Renal pelvis (tissue), 4 donors: ENCODE results near the gene DDTL. TPM values are rescaled to one million over a fixed set of nuclear protein-coding genes. Genes with fewer than 3 reads are reported as not detected.

Source experiments
- DNase-seq: peaks from one replicate; pipeline ENCODE4 v3.0.0-alpha.2; 2013
- polyA plus RNA-seq, 3 donors: library from polyadenylated mRNA; unstranded; fragments of 120-200 nt; gene quantifications; one replicate each; pipeline ENCODE4 v1.2.1, GENCODE V29; 2013; ENCODE audit not compliant: insufficient read length in 3 of 3

The DDTL gene
- polyA plus RNA-seq, 3 donors: 6.4 to 13.1 (median 10.8) TPM

- DNase-seq: no peak
Measured at GRCh38 chr22:24002851-24003250, 36.2 kb downstream of the DDTL start.

- no peak for DNase-seq
Measured at GRCh38 chr22:24003887-24004286, 37.2 kb downstream of the DDTL start.

DNA sequence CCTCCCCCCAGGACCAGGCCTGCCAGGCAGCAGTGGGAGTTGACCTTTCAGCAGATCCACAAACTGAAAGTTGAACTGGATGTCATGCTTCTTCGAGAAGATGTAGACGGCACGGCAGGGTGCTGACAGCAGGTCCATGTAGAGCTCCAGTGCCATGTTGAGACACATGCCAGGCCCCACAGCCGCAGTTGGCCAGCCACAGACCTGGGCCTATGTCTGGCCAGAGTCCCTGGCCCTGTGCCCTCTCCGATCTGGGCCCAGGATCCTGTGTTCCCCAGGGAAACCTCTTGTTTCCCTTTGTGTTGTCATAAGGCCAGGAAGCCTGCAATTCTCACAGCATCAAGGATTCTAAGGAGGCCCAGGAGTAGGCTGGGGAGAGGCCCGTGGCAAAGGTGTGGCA, 38.5 kb downstream of the DDTL start, which contains the start of gene GSTT4:
GSTT4 (minus strand) TSS at position 253 of the 400 bp plus-strand sequence; CDS start at position 156, 97 bp downstream.
- no peak for DNase-seq

DNA sequence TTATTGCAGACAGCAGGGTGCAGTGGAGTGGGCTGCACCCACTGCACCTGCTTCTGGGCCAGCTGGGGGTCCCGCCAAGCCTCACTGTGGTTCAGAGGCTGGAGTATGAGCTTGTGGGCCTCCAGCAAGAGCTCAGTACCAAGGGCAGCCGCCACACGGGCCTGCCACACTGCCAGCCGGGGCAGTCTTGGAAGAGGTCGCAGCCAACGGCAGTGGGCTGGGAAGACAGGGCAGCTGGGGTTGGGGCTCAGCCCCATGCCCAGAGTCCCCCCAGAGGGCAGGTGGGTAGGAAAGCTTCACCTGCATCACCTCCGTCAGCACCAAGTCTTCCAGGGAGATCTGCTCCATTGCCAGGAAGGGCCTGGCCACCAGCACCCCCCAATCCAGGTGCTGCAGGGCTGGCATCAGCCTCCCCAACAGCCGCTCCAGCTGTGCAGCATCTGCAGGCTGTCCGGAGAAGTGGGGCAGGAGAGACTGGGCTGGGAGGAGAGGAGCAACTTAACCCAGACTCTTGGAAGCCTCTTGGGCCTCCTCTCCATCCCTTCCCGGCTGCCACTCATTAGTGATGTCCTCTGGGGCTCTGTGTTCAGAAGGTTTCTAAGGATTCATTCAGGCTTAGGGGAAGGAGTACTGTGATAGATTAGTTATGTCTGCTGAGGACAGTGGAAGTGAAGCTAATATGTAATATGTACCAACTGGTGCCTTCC, 39.7 kb downstream of the DDTL start:
- no peak for DNase-seq

DNA sequence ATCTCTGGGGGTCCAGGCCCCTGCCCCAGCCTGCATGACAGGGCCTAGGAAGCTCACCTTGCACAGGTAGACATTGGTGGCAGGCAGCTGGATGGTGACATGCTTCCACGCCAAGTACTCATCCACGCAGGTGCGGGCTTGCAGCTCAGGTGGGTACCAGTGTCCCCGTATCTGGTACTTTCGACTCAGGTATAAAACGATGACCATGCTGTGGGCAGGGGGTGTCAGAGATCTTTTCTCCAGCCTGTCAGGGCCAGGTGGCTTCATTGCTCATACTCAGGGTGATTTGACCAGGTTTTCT, 40.2 kb downstream of the DDTL start:
- DNase-seq: no peak

- DNase-seq: no peak
Measured at GRCh38 chr22:24007253-24008021, 40.7 kb downstream of the DDTL start.

DNA sequence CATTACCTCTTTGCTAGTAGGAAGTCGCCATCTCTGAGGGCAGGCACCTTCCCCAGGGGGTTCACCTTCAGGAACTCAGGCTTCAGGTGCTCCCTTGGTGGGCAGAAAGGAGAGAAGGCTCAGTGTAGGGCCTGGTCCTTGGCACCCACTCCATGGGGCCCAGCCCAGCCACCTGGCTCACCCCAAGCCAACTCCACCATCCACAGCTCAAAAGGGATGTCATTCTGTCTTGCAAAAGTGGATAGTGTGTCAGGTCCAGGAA, 41.3 kb downstream of the DDTL start:
- no peak for DNase-seq

DNA sequence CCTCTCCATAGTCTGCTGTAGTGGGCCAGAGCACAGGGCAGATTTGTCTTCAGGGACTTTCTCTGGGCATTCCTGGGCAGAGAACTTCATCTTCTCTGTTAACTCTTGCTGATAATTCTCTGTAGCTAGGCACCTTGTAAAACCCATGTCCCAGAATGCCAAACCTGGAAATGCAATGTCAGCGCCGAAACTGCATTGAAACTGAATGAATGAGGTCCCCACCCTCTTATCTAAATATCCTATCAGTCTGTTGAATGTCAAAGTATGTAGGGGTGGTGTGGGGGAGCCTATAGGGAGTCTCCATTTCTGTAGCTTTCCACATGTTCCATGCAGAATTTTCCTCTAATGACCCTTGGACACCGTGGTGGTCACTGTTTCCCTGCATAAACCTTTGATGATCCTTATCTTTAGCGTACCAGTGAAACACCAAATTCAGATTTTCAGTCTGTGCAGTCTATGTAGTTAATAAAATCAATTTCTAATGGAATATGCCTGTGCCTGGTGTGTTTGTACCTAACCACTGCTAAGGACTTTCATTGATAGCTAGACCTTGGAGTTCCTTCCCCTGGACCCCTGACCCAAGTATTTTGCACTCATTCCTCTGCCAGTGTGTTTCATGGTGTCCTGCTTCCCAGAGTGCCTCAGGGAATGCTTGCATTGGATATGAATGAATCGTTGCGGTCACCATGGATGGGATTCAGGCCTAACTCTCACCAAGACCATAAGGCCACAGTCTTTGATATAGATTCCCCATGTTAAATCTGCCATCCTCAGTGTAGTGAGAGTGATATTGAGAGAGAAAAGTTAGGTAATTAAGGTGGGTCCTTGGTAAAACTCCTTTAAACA, 41.9 kb downstream of the DDTL start:
- DNase-seq: no peak

GRCh38 chr22:24009227-24010017, 42.7 kb downstream of the DDTL start:
- no peak for DNase-seq

GRCh38 chr22:24010018-24010391, 43.3 kb downstream of the DDTL start:
- no peak for DNase-seq

DNA sequence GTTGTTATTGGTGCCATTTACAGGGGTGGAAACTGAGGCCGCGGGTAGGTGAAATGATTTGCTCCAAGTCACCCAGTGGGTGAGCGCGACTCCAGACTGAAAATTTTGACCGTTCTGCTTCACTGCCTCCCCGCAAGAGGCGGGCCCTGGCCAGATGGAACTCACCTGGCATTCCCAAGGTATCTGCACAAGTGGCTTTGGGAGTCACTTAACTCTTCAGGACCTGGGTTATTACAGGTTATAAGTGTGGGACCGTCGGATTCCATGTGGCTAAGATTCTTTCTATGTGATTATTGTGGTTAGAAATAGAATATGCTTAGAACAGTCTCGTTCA, 45.0 kb downstream of the DDTL start:
- DNase-seq: peak; percentile 28

DNA sequence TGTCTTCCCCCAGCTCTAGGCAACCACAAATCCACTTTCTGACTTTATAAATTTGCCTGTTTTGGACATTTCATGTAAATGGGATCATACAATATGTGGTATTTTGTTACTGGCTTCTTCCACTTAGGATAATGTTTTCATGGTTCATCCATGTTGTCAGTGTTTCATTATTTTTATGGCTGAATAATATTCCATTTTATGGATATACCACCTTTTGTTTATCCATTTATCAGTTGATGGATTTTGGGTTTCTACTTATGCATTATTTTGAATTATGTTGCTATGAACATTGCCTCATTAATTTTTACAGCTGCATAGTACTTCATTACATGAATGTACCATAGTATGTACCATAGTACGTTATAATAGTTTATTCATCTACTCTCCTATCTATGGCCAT, 49.5 kb downstream of the DDTL start:
- DNase-seq: no peak

GRCh38 chr22:24021304-24021703, 54.6 kb downstream of the DDTL start:
- DNase-seq: no peak

Other genes with a start within 250 kb of the DDTL start
- 1 to 10 TPM; 6.1 to 8.6 (median 7.7) TPM for gene ZNF70, start 215.8 kb upstream of the DDTL start, polyA plus RNA-seq
- 1 to 10 TPM in 2 of 3 donors, under 1 TPM in 1; 0.89 to 1.3 (median 1.1) TPM for gene VPREB3, start 212.5 kb upstream of the DDTL start, polyA plus RNA-seq
- gene C22orf15, start 203.9 kb upstream of the DDTL start, polyA plus RNA-seq: 1 to 10 TPM; 2.2 to 3.7 (median 2.9) TPM
- gene CHCHD10, start 198.9 kb upstream of the DDTL start, polyA plus RNA-seq: 100 to 1,000 TPM in 1 of 3 donors, 10 to 100 TPM in 2; 81.4 to 103 (median 91.5) TPM
- gene MMP11, start 194.0 kb upstream of the DDTL start, polyA plus RNA-seq: 10 to 100 TPM; 15.3 to 21.9 (median 20.0) TPM
- 100 to 1,000 TPM; 171 to 218 (median 181) TPM for gene SMARCB1, start 179.9 kb upstream of the DDTL start, polyA plus RNA-seq
- 1 to 10 TPM; 4.9 to 6.4 (median 6.3) TPM for gene DERL3, start 127.9 kb upstream of the DDTL start, polyA plus RNA-seq
- gene SLC2A11, start 109.0 kb upstream of the DDTL start, polyA plus RNA-seq: 10 to 100 TPM; 22.8 to 68.3 (median 61.5) TPM
- 100 to 1,000 TPM; 248 to 398 (median 342) TPM for gene MIF, start 72.5 kb upstream of the DDTL start, polyA plus RNA-seq
- gene GSTT2B, start 5.7 kb upstream of the DDTL start, polyA plus RNA-seq: 10 to 100 TPM; 13.7 to 19.4 (median 14.8) TPM
- gene DDT, start 7.6 kb downstream of the DDTL start, polyA plus RNA-seq: 10 to 100 TPM; 73.9 to 90.9 (median 90.2) TPM
- gene GSTT2, start 13.2 kb downstream of the DDTL start, polyA plus RNA-seq: 1 to 10 TPM; 1.0 to 1.9 (median 1.3) TPM
- not detected for gene GSTT4, start 38.6 kb downstream of the DDTL start, polyA plus RNA-seq
- 10 to 100 TPM; 55.6 to 66.7 (median 63.5) TPM for gene CABIN1, start 44.4 kb downstream of the DDTL start, polyA plus RNA-seq
- gene SUSD2, start 214.6 kb downstream of the DDTL start, polyA plus RNA-seq: 10 to 100 TPM; 16.8 to 24.3 (median 17.5) TPM